Measurements from ENCODE around the gene DENND1C.

DNA sequence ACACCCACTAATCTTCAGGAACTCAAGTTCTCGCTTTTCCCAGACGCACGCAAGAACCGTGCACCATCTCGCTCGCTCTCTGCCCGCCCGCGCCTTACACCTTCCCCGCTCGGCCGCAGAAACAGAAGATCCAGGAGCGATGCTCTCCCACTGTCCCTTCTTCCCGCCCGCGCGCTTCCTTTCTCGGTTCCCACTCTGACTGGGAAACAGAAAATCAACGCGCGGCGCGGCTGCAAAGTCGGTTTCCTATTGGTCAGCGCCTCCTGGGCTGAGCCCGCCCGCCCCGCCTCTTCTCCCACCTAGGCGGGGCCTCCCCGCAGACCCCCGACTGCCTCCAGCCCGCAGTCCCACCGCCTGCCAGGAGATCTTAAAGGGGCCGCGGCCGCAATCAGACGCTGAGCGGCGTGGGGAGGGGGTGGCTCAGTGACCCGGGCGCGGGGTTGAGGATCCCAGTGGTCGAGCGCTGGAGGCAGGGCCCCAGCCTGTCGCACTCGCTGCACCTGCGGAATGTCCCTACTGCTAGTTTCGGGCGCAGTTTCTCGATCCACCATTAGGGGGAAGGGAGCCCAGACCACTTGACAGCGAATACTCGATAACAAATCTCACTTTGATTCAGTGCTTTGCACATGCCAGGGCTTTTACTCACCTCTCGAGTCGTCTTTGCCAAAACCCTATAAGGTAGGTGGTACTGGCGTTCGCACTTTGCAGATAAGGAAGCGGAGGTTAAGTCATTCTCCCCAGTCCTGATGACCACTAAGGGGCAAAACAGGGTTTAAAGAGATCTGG lies 21.3 kb downstream of the DENND1C start:
- TF ChIP-seq CTCF (conservative IDR thresholded peaks at IDR 0.05; ENCODE audit: low read depth, low read length) (peak; percentile 66), EZH2 (IDR thresholded peaks at IDR 0.05; ENCODE audit: borderline replicate concordance, low read depth, low read length, poor library complexity, severe bottlenecking) (no peak)
